NCI-H2171 treated with DMSO at 0.1 percent for 48 hours (cell line): ENCODE measurements around the gene WDFY2.
"Not testable (repeated sequence)": the region's sequence is repeated elsewhere in the genome, so short reads cannot be mapped to it uniquely, and the experiment has no call there.

Experiments used
- DNase-seq: peaks from one replicate; lab custom pipeline; 2025; lab: John Stamatoyannopoulos, UW

WDFY2 gene

GRCh38 chr13:51632591-51633362 lies 48.5 kb downstream of the WDFY2 start:
- no peak for DNase-seq

- DNase-seq = no peak
Observed at GRCh38 chr13:51635137-51635878, 51.0 kb downstream of the WDFY2 start.

GRCh38 chr13:51636349-51636890 lies 52.2 kb downstream of the WDFY2 start:
- no peak for DNase-seq

- DNase-seq = no peak
Observed at GRCh38 chr13:51637852-51638215, 53.6 kb downstream of the WDFY2 start.

DNA sequence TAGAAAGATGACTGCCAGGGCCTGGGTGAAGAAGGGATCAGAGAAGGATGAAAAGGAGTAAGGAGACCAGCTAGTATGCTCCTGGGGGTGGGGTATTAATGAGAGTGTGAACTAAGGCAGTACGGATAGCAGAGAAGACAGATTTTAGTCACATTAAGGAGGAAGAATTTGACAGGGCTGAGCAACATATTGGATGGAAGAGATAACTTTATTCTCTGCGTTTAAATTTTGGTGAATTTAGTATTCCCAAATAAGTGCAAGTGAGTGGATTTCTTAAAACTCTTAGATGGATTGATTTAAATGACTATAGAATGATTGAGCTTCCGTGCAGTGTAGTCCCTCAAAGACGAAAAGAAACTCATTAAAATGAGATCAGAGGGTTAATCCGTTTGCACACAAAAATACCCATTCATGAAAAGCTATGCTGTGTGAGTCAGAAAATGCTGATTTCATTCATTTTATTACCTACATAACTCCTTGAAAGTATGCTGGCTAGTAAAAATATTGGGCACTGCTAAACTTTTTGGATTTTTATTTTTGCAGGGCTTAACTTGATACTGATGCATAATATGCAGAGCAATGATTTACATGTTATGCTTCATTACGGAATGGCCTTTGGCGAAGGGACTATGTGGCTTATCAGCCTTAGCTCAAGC lies 54.1 kb downstream of the WDFY2 start:
- no peak for DNase-seq

DNA sequence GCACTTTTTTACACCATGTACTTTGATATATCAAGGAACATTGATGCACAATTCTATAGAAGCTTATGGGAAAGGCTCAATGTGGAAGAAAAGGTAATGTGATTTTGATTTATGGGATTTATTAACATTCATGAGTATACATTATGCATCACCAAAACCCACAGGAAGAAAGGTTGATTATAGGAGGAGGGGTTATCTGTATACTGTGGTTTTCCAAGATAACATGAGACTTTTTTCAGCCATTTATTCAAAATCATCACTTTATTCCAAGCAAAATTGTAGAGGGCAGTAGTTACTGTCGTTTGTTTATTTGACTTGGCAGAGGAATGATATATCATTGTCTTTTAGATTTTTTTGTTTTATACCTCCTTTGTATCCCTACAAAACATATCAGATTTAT lies 54.9 kb downstream of the WDFY2 start:
- no peak for DNase-seq

GRCh38 chr13:51640696-51641095 lies 56.4 kb downstream of the WDFY2 start:
- DNase-seq = not testable (repeated sequence)

DNA sequence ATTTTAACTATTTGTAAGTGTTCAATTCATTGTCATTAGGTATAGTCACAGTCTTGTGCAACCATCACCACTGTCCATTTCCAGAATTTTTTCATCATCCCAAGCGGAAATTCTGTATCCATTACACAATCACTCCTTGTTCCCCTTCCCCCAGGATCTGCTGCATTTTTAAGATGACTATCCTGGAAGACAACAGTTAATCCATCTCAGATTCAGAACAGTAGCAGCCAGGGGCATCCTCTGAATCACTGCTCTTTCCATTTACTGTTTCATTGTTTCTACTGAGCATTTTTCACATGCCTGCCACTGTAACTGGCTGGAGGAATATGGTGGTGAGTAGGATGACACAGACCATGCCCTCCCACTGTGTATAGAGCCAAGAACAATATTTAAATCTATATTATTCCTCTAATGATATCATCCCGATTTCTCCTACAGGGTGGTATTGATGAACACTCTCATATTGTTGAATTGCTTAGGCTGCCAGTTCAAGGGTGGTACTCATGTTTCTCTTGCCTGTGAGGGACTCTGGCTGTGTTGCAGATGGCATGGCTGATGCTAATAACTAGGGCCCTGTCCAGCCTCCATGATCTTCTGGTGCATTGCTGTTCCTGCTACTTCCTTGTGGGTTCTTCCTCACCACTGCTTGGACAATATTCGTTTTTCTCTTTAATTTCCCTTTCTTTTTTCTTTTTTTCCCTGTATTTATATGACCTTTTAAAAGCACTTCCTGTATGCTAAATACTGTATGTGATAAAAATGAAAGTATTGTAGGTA lies 59.0 kb downstream of the WDFY2 start:
- no peak for DNase-seq

DNA sequence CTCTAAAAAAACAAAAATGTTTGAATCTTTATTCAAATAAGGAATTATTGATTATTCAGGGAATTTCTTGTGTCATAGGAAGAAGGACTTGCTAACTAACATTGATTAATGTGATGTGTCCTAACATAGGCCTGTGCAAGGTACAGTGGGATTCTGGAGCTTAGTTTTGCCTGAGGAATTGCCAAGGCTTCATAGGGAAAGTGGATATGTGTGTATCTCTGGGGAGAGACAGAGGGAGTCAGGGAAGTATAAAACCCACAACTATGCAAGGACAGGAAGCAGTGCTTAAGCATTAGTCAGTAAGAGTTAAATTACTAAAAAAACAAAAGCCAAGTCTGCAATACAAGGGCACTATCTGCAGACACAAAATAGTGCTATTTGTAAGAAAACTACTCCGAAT lies 59.6 kb downstream of the WDFY2 start:
- DNase-seq = no peak

DNA sequence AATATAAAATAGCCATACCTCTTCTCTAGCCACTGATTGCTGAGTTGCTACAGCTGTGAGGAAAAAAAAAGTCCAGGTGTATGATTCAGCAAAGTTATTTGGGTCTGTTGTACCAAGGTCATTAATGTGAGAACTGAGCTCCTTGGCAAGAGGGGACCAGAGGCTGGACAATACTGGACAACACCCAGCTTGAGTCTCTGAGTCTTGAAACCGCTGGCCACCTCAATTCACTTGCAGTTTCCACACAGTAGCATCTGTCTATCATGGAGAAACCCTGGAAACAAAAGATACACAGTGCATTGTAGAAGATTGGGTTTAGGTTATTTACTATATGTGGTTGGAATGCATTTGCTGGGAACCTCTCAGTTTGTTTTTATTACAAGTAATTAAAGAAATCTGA lies 60.4 kb downstream of the WDFY2 start:
- DNase-seq = no peak

- DNase-seq = peak; percentile 18
Observed at GRCh38 chr13:51645154-51645650, 60.9 kb downstream of the WDFY2 start.

DNA sequence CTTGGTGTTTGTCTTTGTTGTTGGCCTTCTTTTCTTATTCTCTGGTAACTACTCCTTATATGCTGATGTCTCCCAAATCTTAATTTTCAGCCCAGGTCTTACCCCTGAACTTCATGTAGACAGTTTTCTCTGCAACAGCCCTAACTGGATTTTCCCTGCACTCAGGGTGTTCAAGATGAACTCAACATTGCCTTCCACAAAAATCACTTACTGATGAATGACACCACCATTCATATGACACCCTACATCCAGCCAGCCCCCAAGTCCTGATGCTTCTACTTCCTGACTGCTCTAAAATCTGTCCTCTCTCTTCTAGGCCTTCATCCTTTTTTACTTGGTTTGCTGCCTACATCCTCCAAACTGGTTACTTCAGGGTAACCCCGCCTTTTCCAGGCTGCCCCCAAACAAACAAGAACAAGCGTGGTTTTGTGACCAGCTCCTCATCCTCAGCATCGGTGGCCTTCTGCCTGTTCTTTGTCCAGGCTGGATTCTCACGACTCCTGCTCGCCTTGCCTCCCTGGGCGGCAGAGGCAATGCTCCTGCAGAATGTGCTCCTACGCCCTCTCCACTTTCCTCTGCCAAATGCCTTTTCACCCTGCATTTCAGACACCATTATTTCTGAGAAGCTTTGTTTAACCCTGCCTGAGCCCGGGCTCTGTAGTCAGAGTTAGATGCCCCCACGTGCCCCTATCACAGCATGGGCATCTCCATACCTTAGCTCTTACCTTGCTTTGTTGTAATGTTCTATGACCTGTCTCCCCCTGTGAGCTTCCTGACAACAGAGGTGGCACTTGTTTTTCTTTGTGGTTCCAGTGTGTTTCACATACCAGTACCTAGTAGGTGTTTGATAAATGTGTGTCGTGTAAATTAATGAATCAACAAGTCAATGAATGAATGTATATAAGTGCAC lies 61.8 kb downstream of the WDFY2 start:
- no peak for DNase-seq

- DNase-seq = no peak
Observed at GRCh38 chr13:51647067-51647466, 62.8 kb downstream of the WDFY2 start.

- DNase-seq = not testable (repeated sequence)
Observed at GRCh38 chr13:51652193-51652592, 67.9 kb downstream of the WDFY2 start.

DNA sequence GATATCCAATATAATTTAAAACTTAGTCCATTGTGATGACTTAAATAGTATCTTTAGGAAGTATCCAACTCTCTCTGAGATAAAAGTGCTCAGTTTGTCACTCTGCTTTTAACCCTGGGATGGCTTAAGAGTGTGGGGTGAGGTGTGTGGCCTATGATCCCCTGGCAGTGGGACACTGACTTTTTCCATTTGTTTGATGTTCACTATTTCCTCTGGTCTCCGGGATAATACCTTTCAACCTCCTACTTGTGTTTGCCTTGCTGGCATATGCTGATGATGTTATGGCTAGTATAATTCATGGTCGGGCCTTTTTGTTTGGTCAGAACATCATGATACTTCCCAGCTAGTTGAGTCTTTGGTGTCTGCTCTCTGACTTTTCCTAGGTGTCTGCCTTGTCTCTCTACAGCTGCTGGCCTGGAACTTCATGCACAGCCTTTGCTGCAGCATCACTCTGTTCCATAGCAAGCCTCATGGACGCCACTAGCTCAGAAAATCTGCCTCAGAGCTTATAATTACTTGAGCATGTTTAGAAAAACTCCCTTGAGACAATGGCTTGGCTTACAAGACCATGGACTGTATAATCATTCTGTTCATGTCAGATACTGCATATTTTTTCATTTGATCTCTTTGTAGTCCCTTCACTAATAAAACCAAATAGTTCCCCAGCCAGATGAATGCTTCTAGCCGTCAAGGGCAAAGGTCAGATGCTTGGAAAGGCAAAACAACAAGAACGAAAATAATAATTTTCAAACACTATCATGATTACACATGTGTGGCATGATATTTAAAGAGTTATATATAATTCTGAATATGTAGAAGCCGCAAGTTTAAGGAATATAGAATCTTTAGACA lies 75.2 kb downstream of the WDFY2 start:
- no peak for DNase-seq

DNA sequence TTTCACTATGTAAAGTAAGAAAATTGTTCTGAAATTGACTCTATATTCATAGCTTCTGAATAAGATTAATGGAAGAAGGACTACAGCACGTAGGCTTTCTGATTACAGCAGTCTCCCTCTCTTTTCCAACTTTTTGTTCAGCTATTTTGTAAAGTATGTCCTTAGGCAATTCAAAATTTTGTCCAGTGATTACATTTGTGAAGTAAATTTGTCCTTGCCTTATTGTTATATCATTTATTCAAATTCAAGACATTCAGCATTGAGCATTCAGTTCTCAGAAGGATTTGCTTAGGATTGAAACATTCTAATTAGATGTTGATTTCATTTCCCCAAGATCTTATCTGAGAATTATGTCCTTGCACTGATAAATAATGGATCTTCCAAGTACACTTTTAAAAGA lies 76.6 kb downstream of the WDFY2 start:
- DNase-seq = no peak

GRCh38 chr13:51663973-51664957 lies 80.0 kb downstream of the WDFY2 start:
- peak; percentile 25 for DNase-seq

GRCh38 chr13:51665456-51665855 lies 81.2 kb downstream of the WDFY2 start:
- DNase-seq = no peak

GRCh38 chr13:51666374-51666773 lies 82.1 kb downstream of the WDFY2 start:
- no peak for DNase-seq
